NCI-H748 treated with DMSO at 0.1 percent for 48 hours (cell line): ENCODE measurements around the gene SNAPC4.

Source experiments
- DNase-seq: peaks from one replicate; lab custom pipeline; 2025; lab: John Stamatoyannopoulos, UW

The SNAPC4 gene

GRCh38 chr9:136370687-136371532, 29.1 kb downstream of the SNAPC4 start:
- DNase-seq = no peak

DNA sequence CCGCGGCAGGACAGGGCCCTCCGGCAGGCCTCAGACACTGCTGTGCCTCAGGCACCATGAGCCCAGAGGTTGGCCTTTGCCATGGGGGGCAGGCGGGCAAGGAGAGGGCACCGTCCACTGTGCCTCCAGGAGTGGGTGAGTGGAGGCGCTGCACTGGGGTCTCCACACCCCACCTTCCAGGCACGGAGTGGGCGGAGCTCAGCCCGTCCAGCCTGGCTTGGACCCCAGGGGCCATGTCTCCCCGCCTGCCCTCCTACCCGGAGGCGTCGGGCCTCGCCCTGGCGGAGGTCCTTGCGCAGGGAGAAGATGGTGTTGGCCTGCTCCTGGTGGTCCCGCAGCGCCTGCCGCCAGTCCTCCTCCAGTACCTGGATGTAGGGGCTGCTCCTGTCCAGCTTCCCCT, 29.9 kb downstream of the SNAPC4 start:
- DNase-seq = no peak

DNA sequence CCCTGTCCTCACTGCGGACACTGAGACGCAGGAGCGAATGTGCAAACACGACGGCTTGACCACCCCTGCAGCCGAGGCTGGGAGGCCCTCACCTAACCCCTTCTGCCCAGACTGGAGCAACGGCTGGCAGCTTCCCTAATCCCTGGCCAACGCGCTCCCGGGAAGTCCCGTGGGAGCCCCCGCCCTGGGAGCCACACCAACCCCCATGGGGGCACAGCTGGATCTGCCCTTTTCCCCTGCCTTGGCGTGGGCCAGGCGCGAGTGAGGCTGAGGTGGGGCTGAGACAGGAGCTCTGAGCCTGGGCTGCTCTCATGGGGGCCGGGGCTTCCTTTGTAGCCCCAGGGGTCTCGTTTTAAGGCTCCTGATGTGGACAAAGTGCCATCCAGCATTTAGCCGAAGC, 31.8 kb downstream of the SNAPC4 start:
- DNase-seq = no peak

GRCh38 chr9:136367296-136368145, 32.4 kb downstream of the SNAPC4 start:
- DNase-seq = no peak

DNA sequence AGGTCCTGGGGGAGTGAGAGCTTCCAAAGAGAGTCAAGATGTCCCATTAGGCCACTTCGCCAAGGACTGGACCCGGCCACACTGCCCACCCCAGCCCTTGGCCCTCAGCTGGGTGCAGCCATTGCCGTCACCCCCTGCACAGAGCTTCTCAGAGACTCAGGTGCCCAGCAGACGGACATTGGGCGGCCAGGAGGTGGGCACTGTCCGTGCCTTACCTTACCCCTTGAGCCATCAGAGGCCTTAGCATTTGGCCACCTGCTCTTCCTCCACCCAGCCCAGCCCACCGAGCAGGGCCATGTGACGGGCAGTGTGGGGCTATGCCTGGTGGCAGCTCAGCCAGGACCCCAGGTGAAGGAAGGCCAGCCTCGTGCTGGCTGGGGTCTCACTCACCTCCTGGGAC, 33.1 kb downstream of the SNAPC4 start:
- no peak for DNase-seq

DNA sequence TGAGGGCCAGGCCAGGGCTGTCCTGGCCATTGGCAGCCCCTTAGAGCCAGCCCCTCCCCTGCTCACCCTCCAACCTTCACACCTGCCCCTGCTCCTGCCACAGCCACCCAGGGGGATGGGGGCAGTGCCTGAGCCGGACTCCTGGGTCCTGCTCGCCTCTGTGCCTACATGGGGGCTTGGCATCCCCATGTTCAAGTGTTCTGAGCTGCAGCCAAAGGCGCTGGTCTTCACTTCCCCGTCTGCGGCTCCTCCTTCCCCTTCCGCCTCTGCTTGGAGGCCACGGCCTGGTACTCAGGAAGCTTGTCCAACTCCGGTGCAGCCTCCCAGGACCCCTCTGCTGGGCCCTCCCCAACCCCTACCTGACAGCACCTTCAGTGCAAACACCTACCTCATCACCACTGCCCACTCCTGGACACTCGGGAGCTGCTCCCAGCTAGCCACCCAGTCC, 34.2 kb downstream of the SNAPC4 start:
- DNase-seq = no peak

GRCh38 chr9:136364942-136365774, 34.8 kb downstream of the SNAPC4 start:
- no peak for DNase-seq

- no peak for DNase-seq
Observed at GRCh38 chr9:136363949-136364748, 35.8 kb downstream of the SNAPC4 start.

GRCh38 chr9:136363106-136363948, 36.6 kb downstream of the SNAPC4 start, which contains the start of gene DNLZ:
TSS of gene DNLZ (minus strand) at chr9:136363744. CDS start at chr9:136363714, 30 bp downstream.
- DNase-seq = peak; percentile 79

GRCh38 chr9:136362450-136362784, 37.6 kb downstream of the SNAPC4 start:
- DNase-seq = no peak

DNA sequence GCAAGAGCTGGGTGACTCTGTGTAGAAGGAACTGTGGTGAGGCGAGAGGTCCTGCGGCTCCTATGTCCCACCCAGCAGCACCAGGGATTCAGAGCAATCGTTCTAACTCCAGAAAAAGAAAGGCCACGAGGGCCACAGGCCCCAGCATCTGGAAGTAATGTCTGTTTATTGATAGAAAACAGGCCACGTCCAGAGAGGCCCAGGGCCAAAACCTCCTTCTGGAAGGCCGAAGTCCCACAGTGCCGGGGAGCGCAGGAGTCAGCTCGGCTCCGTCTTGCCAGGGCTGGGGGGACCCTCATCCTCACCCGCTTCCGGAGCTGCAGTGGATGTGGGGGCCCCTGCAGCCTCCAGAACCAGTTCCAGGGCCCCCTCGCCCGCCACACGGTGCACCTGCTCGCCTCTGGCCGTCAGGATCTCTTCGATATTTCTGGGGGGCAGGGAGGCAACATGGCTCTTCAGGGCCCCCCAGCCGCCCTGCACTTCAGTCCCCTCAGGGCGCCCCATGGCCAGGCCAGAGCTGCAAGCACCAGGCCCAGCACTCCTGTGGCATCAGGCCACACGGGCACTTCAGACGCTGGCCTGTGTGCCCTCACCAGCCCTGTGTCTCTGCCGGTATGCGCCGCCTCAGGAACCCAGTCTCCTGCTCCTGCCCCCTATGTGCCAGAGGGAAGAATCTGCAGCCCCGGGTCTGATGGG, 38.1 kb downstream of the SNAPC4 start:
- no peak for DNase-seq

- DNase-seq = no peak
Observed at GRCh38 chr9:136361047-136361753, 38.8 kb downstream of the SNAPC4 start.

DNA sequence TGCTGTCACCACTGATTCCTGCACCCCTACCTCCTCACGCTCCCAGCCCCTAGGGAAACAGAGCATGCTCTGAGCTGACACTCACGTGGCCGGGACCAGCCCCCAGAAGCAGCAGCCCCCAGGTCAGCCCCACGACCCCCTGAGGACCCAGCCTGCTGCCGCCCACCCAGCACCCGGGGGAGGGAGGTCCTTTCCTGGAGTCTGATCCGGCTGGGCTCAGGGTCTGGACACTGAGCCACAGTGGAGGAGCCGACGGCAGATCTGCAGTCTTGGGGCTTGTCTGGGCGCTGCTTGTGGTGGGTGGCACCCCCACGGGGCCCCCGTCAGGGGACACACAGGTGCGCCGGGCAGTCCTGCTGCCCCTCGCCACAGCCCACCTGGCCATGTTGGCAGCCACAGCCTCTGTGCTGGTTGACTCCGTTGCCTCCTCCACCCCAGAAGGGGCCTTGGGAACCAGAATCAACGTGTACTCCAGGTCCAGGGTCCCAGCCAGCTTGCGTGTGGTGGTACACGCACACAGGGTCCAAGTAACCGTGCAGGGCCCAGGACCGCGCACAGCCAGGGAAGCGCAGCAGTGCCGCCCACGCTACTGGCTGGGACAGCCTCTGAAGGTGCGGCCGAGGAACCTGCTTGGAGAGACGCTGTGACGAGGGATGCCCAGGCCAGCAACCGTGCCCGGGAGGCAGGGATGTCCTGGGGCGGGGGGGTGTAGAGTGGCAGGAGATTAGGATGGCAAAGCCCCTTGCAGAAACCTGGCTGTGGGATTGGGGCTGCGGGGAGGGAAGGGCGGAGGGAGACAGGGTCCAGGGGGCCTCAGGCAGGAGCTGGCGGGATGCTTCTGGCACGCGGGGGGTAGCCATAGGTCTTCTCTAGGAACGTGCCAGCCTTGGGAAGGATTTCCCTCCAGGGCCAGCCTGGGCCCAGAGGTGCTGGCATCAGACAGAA, 39.9 kb downstream of the SNAPC4 start:
- DNase-seq = no peak

GRCh38 chr9:136358888-136359287, 41.1 kb downstream of the SNAPC4 start:
- DNase-seq = no peak

DNA sequence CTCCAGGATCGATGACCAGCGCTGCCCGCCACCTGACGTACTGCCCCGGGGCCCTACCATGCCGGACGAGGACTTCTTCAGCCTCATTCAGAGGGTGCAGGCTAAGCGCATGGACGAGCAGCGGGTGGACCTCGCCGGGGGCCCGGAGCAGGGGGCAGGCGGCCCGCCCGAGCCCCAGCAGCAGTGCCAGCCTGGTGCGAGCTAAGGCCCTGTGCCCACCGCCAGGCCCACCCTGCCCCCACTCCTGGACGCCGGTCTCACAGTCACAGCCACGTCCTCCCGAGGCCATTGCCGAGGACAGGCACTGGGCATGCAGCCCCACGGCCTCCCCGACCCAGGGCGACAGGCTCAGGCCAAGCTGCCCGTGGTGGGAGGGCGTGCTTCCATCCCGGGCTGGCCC, 42.0 kb downstream of the SNAPC4 start:
- DNase-seq = no peak

DNA sequence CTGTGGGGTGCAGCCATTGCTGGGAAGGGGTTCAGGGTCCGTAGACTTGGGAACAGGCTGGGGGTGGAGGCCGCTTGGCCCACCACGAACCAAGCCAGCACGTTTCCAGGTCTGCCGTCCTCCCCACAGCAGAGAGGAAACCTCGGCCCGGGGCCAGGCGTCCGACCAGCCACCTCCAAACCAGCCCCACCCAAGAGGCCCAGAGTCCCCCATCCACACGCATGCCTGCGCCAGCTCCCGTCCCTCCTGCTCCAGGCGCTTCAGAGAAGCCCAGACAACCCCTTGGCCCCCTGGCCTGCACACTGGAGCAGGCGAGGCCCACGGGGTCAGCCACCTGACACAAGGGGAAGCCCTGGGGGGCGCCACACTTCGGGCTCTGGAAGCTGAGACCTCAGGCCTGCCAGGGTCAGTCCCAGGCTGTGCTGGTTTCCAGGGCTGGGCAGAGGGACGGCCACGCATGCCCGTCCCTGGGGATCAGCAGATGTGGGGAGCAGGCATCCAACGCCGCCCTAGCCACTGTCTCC, 42.7 kb downstream of the SNAPC4 start:
- DNase-seq = no peak
